Calu3 (cell line): ENCODE measurements around the gene TNNI3K. TPM values are rescaled to one million over a fixed set of nuclear protein-coding genes. Genes with fewer than 3 reads are reported as not detected.

Experiments
- BruUV-seq: library from RNA; stranded (reverse); fragments of 400-500 nt; replicated peaks from 2 replicates; lab custom pipeline; 2021; lab: Mats Ljungman, UMichigan
- CTCF ChIA-PET: fragments of 300-600 bp; sonication (Branson Sonifier 250); formaldehyde crosslinking; loops from one replicate; lab custom pipeline; 2022; ENCODE audit warnings: antibody characterized with exemption; lab: Charles Lee
- DNase-seq: peaks from one replicate; pipeline ENCODE4 v3.0.0; 2022
- H3K27ac Mint-ChIP-seq: one replicate; pipeline ENCODE4 v1.8.0; 2022; ENCODE audit warnings: mixed read lengths; ENCODE audit not compliant: unreplicated experiment
- H3K27me3 Mint-ChIP-seq: one replicate; pipeline ENCODE4 v1.8.0; 2022; ENCODE audit warnings: mixed read lengths; ENCODE audit not compliant: unreplicated experiment
- H3K36me3 Mint-ChIP-seq: one replicate; pipeline ENCODE4 v1.8.0; 2022; ENCODE audit warnings: mild to moderate bottlenecking, moderate library complexity, mixed read lengths; ENCODE audit not compliant: insufficient read depth, unreplicated experiment
- H3K4me1 Mint-ChIP-seq: one replicate; pipeline ENCODE4 v1.8.0; 2022; ENCODE audit warnings: mild to moderate bottlenecking, low read depth, mixed read lengths; ENCODE audit not compliant: unreplicated experiment
- H3K4me3 Mint-ChIP-seq: one replicate; pipeline ENCODE4 v1.8.0; 2022; ENCODE audit warnings: mild to moderate bottlenecking, low read depth, moderate library complexity, mixed read lengths; ENCODE audit not compliant: unreplicated experiment
- H3K9me3 Mint-ChIP-seq: one replicate; pipeline ENCODE4 v1.8.0; 2022; ENCODE audit warnings: low read depth, mixed read lengths; ENCODE audit not compliant: unreplicated experiment
- intact Hi-C: fragments of 100-400 bp; cut with micrococcal nuclease; formaldehyde crosslinking; loops from one replicate; pipeline ENCODE4 v1.10.0; 2022; ENCODE audit not compliant: unreplicated experiment
- total RNA-seq: library from RNA; stranded (reverse); gene quantifications from 2 replicates; pipeline ENCODE4 v1.2.3, GENCODE V29; 2022
- TF ChIP-seq, protein P1 (sequence below): fragments of 200-600 bp; IDR thresholded peaks from one replicate; pipeline ENCODE4 v1.8.0; 2022; ENCODE audit warnings: antibody characterized with exemption; ENCODE audit not compliant: unreplicated experiment

The TNNI3K gene
- total RNA-seq, 1 experiment from 2014 or later = not detected

DNA sequence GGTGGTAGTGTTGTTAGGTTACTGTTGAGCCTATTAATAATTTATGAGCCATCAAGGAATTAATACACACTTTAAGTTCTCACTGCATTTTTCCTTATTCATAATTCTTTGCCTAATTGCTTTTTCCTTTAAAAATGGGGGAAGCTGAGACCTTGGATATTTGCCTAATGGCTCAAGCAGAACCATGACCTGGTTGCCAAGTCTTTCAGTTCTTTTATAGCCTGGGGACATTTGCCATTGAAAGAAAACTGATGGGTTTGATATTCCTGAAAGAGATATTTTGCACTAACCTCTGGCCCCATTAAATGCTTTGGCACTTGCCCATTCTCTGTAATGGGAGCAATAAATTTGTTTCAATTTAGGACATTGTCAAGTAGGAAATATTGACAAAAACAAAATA is 295.7 kb downstream of the TNNI3K start:
- Mint-ChIP-seq H3K27me3 (peaks cover 19% of the 10 kb centered on the region), H3K9me3 (no peaks in the 10 kb centered on the region), H3K4me3 (no peak overlapping the region), H3K36me3 (no peaks in the 10 kb centered on the region), H3K27ac (no peak overlapping the region), H3K4me1 (no peaks in the 10 kb centered on the region)
- BruUV-seq = no TSS peak
- DNase-seq = no peak
- CTCF ChIA-PET = no interaction called here
- TF ChIP-seq, protein P1, sequence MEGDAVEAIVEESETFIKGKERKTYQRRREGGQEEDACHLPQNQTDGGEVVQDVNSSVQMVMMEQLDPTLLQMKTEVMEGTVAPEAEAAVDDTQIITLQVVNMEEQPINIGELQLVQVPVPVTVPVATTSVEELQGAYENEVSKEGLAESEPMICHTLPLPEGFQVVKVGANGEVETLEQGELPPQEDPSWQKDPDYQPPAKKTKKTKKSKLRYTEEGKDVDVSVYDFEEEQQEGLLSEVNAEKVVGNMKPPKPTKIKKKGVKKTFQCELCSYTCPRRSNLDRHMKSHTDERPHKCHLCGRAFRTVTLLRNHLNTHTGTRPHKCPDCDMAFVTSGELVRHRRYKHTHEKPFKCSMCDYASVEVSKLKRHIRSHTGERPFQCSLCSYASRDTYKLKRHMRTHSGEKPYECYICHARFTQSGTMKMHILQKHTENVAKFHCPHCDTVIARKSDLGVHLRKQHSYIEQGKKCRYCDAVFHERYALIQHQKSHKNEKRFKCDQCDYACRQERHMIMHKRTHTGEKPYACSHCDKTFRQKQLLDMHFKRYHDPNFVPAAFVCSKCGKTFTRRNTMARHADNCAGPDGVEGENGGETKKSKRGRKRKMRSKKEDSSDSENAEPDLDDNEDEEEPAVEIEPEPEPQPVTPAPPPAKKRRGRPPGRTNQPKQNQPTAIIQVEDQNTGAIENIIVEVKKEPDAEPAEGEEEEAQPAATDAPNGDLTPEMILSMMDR = no peak
- intact Hi-C loops = no loop called here

DNA sequence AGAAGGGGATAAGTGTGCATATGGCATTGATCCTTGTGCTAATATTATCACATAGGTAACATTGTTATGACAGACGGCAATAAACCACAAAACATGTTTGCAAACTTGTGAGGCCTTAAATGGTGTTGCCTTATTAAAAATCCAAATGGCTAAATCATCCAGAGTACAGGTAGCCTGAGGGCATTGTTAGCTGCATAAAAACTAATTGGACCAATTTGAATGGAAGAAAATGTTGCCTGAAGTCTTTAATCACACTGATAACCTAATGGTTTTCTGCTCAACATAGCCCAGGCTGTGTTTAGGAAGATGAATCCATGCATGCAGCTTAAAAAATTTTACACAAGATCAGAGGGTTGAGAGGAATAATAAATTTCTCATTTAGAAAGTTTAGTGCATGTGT is 296.6 kb downstream of the TNNI3K start:
- H3K4me3 Mint-ChIP-seq = no peak overlapping the region
- H3K27me3 Mint-ChIP-seq = peaks cover 19% of the 10 kb centered on the region
- TF ChIP-seq, protein P1 = no peak
- CTCF ChIA-PET = no interaction called here
- H3K36me3 Mint-ChIP-seq = no peaks in the 10 kb centered on the region
- intact Hi-C loops = no loop called here
- no TSS peak for BruUV-seq
- DNase-seq = no peak
- H3K4me1 Mint-ChIP-seq = no peaks in the 10 kb centered on the region
- no peak overlapping the region for H3K27ac Mint-ChIP-seq
- H3K9me3 Mint-ChIP-seq = no peaks in the 10 kb centered on the region

DNA sequence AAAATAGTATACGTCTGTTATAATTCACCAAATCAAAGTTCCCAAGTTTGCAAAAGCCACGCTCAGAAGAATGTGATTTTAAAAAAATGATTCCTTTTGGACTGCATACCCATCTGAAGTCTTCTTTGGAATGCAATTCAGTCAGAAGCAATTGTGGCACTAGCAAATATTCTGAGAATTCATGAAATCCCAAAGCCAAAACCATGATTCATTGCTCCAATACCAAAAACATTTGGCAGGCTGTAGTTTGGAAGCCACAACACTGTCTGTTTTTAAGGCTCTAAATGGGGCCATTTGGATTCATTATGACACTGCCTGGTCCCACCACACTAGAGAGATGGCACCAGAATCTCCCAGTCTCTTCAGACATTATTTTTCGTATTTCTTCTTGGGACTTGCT is 299.1 kb downstream of the TNNI3K start:
- Mint-ChIP-seq H3K9me3 (no peaks in the 10 kb centered on the region), H3K4me1 (no peaks in the 10 kb centered on the region), H3K27me3 (no peaks in the 10 kb centered on the region), H3K36me3 (no peaks in the 10 kb centered on the region), H3K27ac (no peak overlapping the region), H3K4me3 (no peak overlapping the region)
- intact Hi-C loops = no loop called here
- CTCF ChIA-PET = no interaction called here
- BruUV-seq = no TSS peak
- TF ChIP-seq, protein P1 = no peak
- DNase-seq = no peak

DNA sequence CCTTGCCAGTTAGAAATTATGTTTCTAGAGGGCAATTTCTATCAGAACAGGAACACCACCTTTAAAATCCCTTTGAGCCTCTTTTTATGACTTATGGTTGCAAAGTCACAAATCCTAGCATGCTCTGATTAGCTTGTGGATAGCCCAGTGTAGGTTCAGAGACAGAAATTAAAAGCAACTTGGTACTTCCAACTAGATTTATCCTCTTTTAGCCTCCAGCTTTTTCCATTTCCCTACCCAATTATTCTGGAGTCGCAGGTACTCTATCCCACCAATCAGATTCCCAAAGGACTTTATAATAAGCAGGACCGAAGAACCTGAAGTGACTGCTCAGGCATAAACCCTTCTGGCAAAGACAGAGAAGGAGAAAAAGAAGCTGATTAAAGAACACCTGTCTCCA is 310.6 kb downstream of the TNNI3K start:
- intact Hi-C loops = no loop called here
- CTCF ChIA-PET = no interaction called here
- BruUV-seq = no TSS peak

More for the DNA sequence above, 310.6 kb downstream of the TNNI3K start:
- H3K4me3 Mint-ChIP-seq = no peak overlapping the region
- DNase-seq = no peak
- peaks cover 26% of the 10 kb centered on the region for H3K27me3 Mint-ChIP-seq
- TF ChIP-seq, protein P1 = no peak
- no peaks in the 10 kb centered on the region for H3K4me1 Mint-ChIP-seq
- no peaks in the 10 kb centered on the region for H3K9me3 Mint-ChIP-seq
- no peak overlapping the region for H3K27ac Mint-ChIP-seq
- H3K36me3 Mint-ChIP-seq = no peaks in the 10 kb centered on the region
